ENCODE results near the gene CBX2.

The CBX2 gene

GRCh38 chr17:79831265-79832217 is 53.6 kb downstream of the CBX2 start:
- DNase-seq, result no peak

GRCh38 chr17:79832218-79833109 is 54.5 kb downstream of the CBX2 start:
- no peak for DNase-seq

- no peak for DNase-seq
Observed at GRCh38 chr17:79833110-79833450, 55.1 kb downstream of the CBX2 start.

GRCh38 chr17:79833744-79834564 is 56.0 kb downstream of the CBX2 start:
- no peak for DNase-seq

- no peak for DNase-seq
Observed at GRCh38 chr17:79834565-79835469, 56.9 kb downstream of the CBX2 start.

- no peak for DNase-seq
Observed at GRCh38 chr17:79835470-79835899, 57.5 kb downstream of the CBX2 start.

GRCh38 chr17:79835953-79836509 is 58.1 kb downstream of the CBX2 start:
- DNase-seq, result peak; percentile 95

GRCh38 chr17:79836510-79836971 is 58.6 kb downstream of the CBX2 start:
- DNase-seq, result no peak

GRCh38 chr17:79836972-79837887 is 59.3 kb downstream of the CBX2 start:
- DNase-seq, result peak; percentile 22
